GM12878 (cell line): ENCODE data around the gene RUNX3. TPM values are rescaled to one million over a fixed set of nuclear protein-coding genes. Genes with fewer than 3 reads are reported as not detected.

Experiments
- BACH1 ChIP-seq: fragments of 450-650 bp; IDR thresholded peaks from 2 replicates; pipeline ENCODE4 v1.6.1; 2017; ENCODE audit warnings: mild to moderate bottlenecking, borderline replicate concordance
- MTA2 ChIP-seq: fragments of 450-650 bp; IDR thresholded peaks from 2 replicates; pipeline ENCODE4 v1.6.1; 2016; ENCODE audit warnings: low read depth, mild to moderate bottlenecking, moderate library complexity
- POLR2AphosphoS5 ChIP-seq: IDR thresholded peaks from 2 replicates; pipeline ENCODE4 v1.6.1; 2011; ENCODE audit warnings: mild to moderate bottlenecking, low read length, inconsistent platforms
- SMAD5 ChIP-seq: IDR thresholded peaks from 2 replicates; pipeline ENCODE4 v1.6.1; 2016; ENCODE audit warnings: antibody characterized with exemption, low read depth
- polyA plus RNA-seq, 11 experiments: library from polyadenylated mRNA; depleted of rRNA in 4 of 11; unstranded in 6 of 11; stranded (reverse) in 5 of 11; fragments of >200 nt; fragmentation: Nextera tagmentation in 4 of 11; fragmentation: Illumina TruSeq in 1 of 11; extraction: Ambion mirVana in 4 of 11; extraction: Trizol in 1 of 11; gene quantifications; 1 replicate in 1 of 11; 2 replicates in 10 of 11; pipeline versions ENCODE4 v1.2.1 to v1.2.3, GENCODE V29; 2011 to 2016; ENCODE audit warnings: inconsistent platforms in 2 of 11, missing spikeins in 2 of 11, low read depth in 1 of 11
- total RNA-seq, 4 experiments: library from RNA; depleted of rRNA in 3 of 4; stranded (reverse); fragments of >200 nt in 3 of 4; fragmentation: Illumina TruSeq in 1 of 4; extraction: Trizol in 1 of 4; gene quantifications; 2 replicates each; pipeline versions ENCODE4 v1.2.1 to v1.2.3, GENCODE V29; 2013 to 2021
- TF ChIP-seq, protein P1 (sequence below): fragments of 450-650 bp; conservative IDR thresholded peaks from 2 replicates; pipeline ENCODE4 v1.6.1; 2017; ENCODE audit warnings: mild to moderate bottlenecking, moderate library complexity
- TF ChIP-seq, protein P2 (sequence below): fragments of 450-650 bp; IDR thresholded peaks from 2 replicates; pipeline ENCODE4 v1.6.1; 2017; ENCODE audit warnings: mild to moderate bottlenecking, low read depth, inconsistent platforms; ENCODE audit not compliant: poor library complexity, severe bottlenecking

RUNX3 gene
- total and polyA plus RNA-seq, 10 of the 15 experiments (the other 5 are each of a cell fraction or from before 2014, with no cell fraction given): 19.0 to 151 (median 31.4) TPM

DNA sequence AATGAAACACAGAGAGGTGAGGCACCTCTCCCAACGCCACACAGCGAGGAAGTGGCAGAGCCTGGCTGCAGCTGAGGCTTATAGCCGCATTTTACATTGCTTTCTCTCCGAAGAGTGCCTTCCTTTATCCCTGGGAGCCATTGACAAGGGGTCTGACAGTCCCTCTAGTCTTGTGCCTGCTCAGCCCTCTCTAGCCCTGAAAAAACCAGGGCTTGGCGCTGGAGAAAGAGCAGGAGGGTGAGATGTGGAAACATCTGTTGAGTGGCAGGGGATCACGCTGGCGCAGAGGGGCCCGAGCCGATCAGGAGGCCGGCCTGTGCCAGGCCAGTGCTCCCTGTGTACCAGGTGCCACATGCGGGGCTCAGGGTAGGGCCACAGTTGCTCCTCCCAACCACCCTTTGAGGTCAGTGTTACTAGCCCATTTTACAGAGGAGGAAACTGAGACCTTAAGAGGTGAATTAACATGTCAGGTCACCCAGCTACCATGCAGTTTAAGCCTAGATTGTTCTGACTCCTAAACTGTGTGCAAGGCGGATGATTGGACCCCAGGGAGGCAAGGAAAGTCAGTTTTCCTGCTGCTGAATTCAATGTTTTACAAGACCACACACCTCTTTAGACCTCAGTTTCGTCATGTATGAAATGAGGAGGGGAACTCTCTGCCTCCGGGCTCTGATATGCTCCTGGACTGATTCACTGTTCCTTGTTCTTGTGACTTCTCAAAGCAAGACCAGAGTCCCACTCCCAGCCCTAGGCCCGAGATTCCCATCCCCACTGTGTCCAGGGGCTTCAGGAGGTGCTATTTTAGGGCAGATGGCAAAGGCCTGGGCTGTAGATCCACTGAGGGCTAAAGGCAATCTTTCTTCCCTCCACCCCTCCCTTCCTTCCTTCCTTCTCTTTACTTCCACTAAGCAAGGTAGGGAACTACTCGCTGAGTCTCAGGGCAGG, 28.0 kb upstream of the RUNX3 start (continued):
- TF ChIP-seq, protein P1, sequence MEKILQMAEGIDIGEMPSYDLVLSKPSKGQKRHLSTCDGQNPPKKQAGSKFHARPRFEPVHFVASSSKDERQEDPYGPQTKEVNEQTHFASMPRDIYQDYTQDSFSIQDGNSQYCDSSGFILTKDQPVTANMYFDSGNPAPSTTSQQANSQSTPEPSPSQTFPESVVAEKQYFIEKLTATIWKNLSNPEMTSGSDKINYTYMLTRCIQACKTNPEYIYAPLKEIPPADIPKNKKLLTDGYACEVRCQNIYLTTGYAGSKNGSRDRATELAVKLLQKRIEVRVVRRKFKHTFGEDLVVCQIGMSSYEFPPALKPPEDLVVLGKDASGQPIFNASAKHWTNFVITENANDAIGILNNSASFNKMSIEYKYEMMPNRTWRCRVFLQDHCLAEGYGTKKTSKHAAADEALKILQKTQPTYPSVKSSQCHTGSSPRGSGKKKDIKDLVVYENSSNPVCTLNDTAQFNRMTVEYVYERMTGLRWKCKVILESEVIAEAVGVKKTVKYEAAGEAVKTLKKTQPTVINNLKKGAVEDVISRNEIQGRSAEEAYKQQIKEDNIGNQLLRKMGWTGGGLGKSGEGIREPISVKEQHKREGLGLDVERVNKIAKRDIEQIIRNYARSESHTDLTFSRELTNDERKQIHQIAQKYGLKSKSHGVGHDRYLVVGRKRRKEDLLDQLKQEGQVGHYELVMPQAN: no peak
- TF ChIP-seq POLR2AphosphoS5 (peak; percentile 56), MTA2 (no peak), BACH1 (no peak), SMAD5 (no peak)
- TF ChIP-seq, protein P2, sequence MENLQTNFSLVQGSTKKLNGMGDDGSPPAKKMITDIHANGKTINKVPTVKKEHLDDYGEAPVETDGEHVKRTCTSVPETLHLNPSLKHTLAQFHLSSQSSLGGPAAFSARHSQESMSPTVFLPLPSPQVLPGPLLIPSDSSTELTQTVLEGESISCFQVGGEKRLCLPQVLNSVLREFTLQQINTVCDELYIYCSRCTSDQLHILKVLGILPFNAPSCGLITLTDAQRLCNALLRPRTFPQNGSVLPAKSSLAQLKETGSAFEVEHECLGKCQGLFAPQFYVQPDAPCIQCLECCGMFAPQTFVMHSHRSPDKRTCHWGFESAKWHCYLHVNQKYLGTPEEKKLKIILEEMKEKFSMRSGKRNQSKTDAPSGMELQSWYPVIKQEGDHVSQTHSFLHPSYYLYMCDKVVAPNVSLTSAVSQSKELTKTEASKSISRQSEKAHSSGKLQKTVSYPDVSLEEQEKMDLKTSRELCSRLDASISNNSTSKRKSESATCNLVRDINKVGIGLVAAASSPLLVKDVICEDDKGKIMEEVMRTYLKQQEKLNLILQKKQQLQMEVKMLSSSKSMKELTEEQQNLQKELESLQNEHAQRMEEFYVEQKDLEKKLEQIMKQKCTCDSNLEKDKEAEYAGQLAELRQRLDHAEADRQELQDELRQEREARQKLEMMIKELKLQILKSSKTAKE: no peak
